Common myeloid progenitor, CD34-positive (primary cell): Measurements from ENCODE around the gene PHF10. TPM values are rescaled to one million over a fixed set of nuclear protein-coding genes. Genes with fewer than 3 reads are reported as not detected.
A peak's percentile ranks its signal among the peaks of the same experiment; 100 is the strongest.
"Not testable (repeated sequence)": the region's sequence is repeated elsewhere in the genome, so short reads cannot be mapped to it uniquely, and the experiment has no call there.

Experiments
- CTCF ChIA-PET: fragments of 350-600 bp; sonication (Branson Sonifier 250); formaldehyde crosslinking; loops from one replicate; lab custom pipeline; 2021; ENCODE audit warnings: antibody characterized with exemption; lab: Charles Lee
- POLR2A ChIA-PET: fragments of 350-600 bp; sonication (Branson Sonifier 250); formaldehyde crosslinking; loops from one replicate; lab custom pipeline; 2021; ENCODE audit warnings: antibody characterized with exemption; lab: Charles Lee
- DNase-seq, 3 donors: peaks; one replicate each; pipeline versions ENCODE4 v3.0.0 to v3.0.0-alpha.2; 2013
- H3K27ac ChIP-seq, 2 experiments: 1 replicate in 1 of 2; 2 replicates in 1 of 2; pipeline ENCODE4 v1.7.0; 2013; ENCODE audit warnings: inconsistent platforms in 2 of 2, low read length in 2 of 2, mild to moderate bottlenecking in 2 of 2, low read depth in 1 of 2, moderate library complexity in 1 of 2; ENCODE audit not compliant: severe bottlenecking in 2 of 2, insufficient read depth in 1 of 2, poor library complexity in 1 of 2
- H3K27me3 ChIP-seq, 5 experiments: replicated peaks in 2 of 5; 1 replicate in 3 of 5; 2 replicates in 2 of 5; pipeline versions ENCODE4 v1.6.1 to v1.7.0; 2013; ENCODE audit warnings: low read length in 4 of 5, mild to moderate bottlenecking in 2 of 5, moderate library complexity in 2 of 5, inconsistent platforms in 1 of 5; ENCODE audit not compliant: insufficient read depth in 5 of 5, control insufficient read depth in 4 of 5
- H3K36me3 ChIP-seq, 4 experiments: 1 replicate in 2 of 4; 2 replicates in 2 of 4; pipeline versions ENCODE4 v1.6.1 to v1.7.0; 2013; ENCODE audit warnings: low read length in 3 of 4, control low read depth in 1 of 4, mild to moderate bottlenecking in 1 of 4; ENCODE audit not compliant: control insufficient read depth in 4 of 4, insufficient read depth in 4 of 4
- H3K4me1 ChIP-seq, 4 experiments: 1 replicate in 3 of 4; 2 replicates in 1 of 4; pipeline versions ENCODE4 v1.6.1 to v1.7.1; 2013; ENCODE audit warnings: low read length in 3 of 4, mild to moderate bottlenecking in 3 of 4, control low read depth in 1 of 4, inconsistent platforms in 1 of 4, moderate library complexity in 1 of 4; ENCODE audit not compliant: control insufficient read depth in 4 of 4, insufficient read depth in 4 of 4; ENCODE audit errors: control extremely low read depth in 1 of 4
- H3K4me3 ChIP-seq, 7 experiments: 1 replicate in 4 of 7; 2 replicates in 3 of 7; pipeline versions ENCODE4 v1.5.1 to v1.7.0; 2013; ENCODE audit warnings: mild to moderate bottlenecking in 7 of 7, low read length in 6 of 7, moderate library complexity in 6 of 7, inconsistent platforms in 2 of 7, low read depth in 2 of 7, control low read depth in 1 of 7; ENCODE audit not compliant: insufficient read depth in 4 of 7, control insufficient read depth in 1 of 7; ENCODE audit errors: extremely low read depth in 1 of 7
- H3K9me3 ChIP-seq, 5 experiments: 1 replicate in 4 of 5; 2 replicates in 1 of 5; pipeline versions ENCODE4 v1.6.1 to v1.7.1; 2013; ENCODE audit warnings: low read length in 4 of 5, mild to moderate bottlenecking in 2 of 5, inconsistent platforms in 1 of 5, low read depth in 1 of 5, moderate library complexity in 1 of 5; ENCODE audit not compliant: control insufficient read depth in 4 of 5, insufficient read depth in 2 of 5; ENCODE audit errors: control extremely low read depth in 1 of 5
- WGBS: methylation state at CpG from one replicate; pipeline ENCODE4 v1.1.5; 2013; ENCODE audit not compliant: insufficient coverage; 5-methylcytosine and 5-hydroxymethylcytosine counted together
- polyA plus RNA-seq: library from polyadenylated mRNA; unstranded; fragments of 120-200 nt; gene quantifications from one replicate; pipeline ENCODE4 v1.2.1, GENCODE V29; 2013

PHF10 gene
- 80.9 TPM for polyA plus RNA-seq

DNA sequence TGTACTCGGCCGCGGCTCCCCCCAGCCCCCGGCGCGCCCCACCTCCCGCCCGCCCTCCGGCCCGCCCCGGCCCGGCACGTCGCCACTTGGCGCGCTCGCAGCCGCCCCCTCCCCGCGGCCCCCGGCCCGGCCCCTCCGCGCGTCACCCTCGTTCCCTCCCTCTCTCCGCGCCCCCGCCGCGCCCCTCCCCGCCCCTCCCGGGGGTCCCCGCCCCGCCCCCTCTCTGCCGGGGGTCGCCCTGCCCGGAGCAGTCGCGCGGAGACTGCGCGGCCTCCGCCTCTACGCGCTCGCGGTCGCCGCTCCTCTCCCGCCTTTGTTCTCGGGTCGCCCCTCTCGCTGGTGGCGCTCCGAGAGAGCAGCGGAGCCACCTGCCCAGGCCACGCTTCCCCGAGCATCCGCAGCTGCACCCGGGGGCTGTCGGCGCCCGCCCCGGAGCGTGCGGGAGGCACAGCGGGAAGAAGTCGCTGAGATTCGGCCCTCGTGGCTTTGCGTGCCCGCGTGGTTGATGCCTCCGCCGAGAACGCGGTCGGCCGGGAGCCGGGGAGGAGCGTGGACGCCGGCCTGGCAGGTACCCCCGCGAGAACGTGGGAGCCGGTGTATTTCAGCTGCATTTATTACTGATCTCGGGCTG is at the start of gene PHF10:
Gene PHF10, minus strand, starts transcription at position 7 of the 631 bp plus-strand sequence. CDS start 569 bp downstream, outside the sequence.
- Histone ChIP-seq H3K9me3 (no peaks in the 10 kb centered on the region), H3K36me3 (peaks cover 0 to 2% (median 0%) of the 10 kb centered on the region in 4 experiments), H3K27ac (peak within 1 kb of the TSS; percentile 66 to 87), H3K4me1 (peaks cover 13 to 38% (median 27%) of the 10 kb centered on the region in 4 experiments), H3K4me3 (peak within 1 kb of the TSS; percentile 78 to 89 (median 82)), H3K27me3 (no peaks in the 10 kb centered on the region)
- CTCF ChIA-PET = interaction anchor here (1.2 to 1.7 kb wide), 3 partner anchors 10 to 29 kb away, joined by 3 to 6 read pairs (median 3); partner anchors contain the start of genes DYNLT2 and ERMARD
- WGBS = under 1% methylated on average over 56 of the region's 89 CpGs
- peak; percentile 63 to 83 (median 78) for DNase-seq
- POLR2A ChIA-PET = interaction anchor here (1.4 to 2.9 kb wide), 2 partner anchors 22 to 27 kb away, joined by 5 to 13 read pairs; partner anchors contain the start of genes C6orf120, DYNLT2, ERMARD and WDR27

DNA sequence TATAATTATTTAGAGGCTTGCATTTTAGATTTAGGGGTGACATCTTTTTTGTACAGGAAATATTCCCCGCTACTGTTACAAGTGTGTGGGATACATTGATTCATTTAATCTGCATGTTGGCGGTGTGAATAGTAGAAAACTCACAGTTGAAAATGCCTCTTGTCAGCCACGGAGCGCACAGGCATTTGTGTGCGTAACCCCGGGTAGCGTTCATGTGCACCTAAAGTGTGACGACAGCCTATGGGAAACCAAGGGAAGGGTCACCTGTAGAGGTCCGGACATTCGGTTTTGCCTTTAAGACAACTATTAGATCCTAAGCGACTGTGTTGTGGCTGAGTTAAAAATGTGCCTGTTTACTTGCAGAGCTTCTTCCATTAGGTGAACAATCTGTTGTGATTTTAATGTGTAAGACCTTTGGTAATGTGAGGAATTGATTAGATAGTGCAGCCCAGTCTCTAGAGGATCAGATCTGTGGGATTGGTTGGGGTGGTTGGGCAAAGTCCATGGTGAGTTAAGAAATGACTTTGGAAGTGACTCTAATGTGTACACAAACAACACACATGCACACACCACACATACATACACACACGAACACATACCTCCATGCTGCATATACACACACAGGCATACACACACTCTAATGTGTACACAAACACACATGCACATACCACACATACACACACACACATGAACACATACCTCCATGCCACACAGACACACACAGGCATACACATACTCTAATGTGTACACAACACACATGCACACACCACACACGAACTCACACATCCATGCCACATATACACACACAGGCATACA is 42.8 kb upstream of the PHF10 start:
- DNase-seq = no peak
- ChIA-PET CTCF (interaction anchor here (2.1 kb wide), 1 partner anchor 23 kb away, joined by 9 read pairs; no protein-coding TSS in a partner anchor), POLR2A (no interaction called here)
- Histone ChIP-seq H3K9me3 (no peaks in the 10 kb centered on the region), H3K27ac (no peak overlapping the region), H3K27me3 (no peaks in the 10 kb centered on the region), H3K36me3 (peaks cover 17 to 68% (median 41%) of the 10 kb centered on the region in 4 experiments), H3K4me1 (no peaks in the 10 kb centered on the region), H3K4me3 (no peak overlapping the region)
- WGBS = 97% methylated on average over 12 of the region's 13 CpGs

DNA sequence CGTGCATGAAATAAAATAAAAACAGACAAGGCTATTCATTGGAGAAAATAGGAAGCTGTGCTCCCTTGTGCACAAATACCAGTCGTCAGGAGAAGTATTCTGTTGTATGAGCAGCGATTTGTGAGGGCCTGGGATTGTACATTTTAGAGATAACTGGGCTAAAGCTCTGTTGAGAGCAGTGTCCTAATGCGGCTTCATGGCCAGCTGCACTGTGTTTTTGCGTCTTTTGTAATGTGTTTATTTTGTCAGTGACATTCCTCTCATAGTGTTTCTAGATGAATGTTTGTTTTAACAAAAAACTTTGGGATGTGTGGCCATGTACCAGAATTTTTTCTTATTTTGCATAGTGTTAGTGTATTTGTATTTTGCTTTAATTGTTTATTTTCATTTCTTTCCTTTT is 41.9 kb upstream of the PHF10 start:
- no peaks in the 10 kb centered on the region for H3K9me3 ChIP-seq
- no peak overlapping the region for H3K27ac ChIP-seq
- no peaks in the 10 kb centered on the region for H3K27me3 ChIP-seq
- peaks cover 13 to 67% (median 37%) of the 10 kb centered on the region in 4 experiments for H3K36me3 ChIP-seq
- H3K4me1 ChIP-seq = no peaks in the 10 kb centered on the region
- CTCF ChIA-PET = interaction anchor here (2.1 kb wide), 1 partner anchor 24 kb away, joined by 9 read pairs; no protein-coding TSS in a partner anchor
- DNase-seq = no peak
- POLR2A ChIA-PET = no interaction called here
- 100% methylated on average over 5 of the region's 5 CpGs for WGBS
- no peak overlapping the region for H3K4me3 ChIP-seq

DNA sequence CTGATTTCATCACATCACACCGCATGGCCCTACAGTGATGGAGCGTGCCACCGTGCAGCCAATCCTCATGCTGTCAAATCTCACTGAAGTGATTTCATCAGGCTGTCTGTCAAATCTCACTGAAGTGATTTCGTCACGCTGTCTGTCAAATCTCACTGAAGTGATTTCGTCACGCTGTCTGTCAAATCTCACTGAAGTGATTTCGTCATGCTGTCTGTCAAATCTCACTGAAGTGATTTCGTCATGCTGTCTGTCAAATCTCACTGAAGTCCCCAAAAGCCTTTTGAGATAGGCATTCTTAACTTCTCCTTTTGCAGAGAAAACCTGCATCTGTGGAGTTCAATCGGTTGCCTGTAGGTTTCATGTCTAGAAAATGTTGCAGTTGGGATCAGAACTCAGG is 41.5 kb upstream of the PHF10 start:
- CTCF ChIA-PET = interaction anchor here (2.1 kb wide), 1 partner anchor 24 kb away, joined by 9 read pairs; no protein-coding TSS in a partner anchor
- H3K9me3 ChIP-seq, H3K27ac ChIP-seq, POLR2A ChIA-PET, DNase-seq, H3K4me1 ChIP-seq, H3K27me3 ChIP-seq, H3K4me3 ChIP-seq: not testable (repeated sequence)
- peaks cover 13 to 71% (median 39%) of the 10 kb centered on the region in 4 experiments for H3K36me3 ChIP-seq
- whole genome bisulfite sequencing = 95% methylated on average over 4 of the region's 10 CpGs

DNA sequence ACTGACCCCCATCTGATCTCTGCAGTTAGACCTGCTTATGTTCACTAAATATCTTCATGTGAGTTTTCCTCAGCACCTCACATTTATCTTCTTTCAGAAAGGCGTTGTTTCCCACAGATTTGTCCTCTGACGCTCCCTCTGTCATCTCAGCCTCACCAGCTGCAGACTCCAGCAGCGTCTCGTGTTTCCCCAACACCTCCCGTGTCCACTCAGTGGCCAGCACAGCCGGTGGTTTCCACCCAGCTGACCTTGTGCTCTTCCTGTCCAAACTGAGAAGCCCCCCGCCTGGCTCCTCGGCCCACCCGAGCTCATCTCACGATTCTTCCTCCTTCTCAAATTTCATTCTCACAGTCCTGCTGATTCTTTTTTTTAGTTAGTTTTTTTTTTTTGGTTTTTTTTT is 39.6 kb upstream of the PHF10 start:
- POLR2A ChIA-PET = interaction anchor here (0.6 kb wide), 1 partner anchor 232 kb away, joined by 5 read pairs; no protein-coding TSS in a partner anchor
- no peaks in the 10 kb centered on the region for H3K9me3 ChIP-seq
- H3K4me3 ChIP-seq = no peak overlapping the region
- WGBS = 95% methylated on average over 7 of the region's 10 CpGs
- peaks cover 15 to 82% (median 45%) of the 10 kb centered on the region in 4 experiments for H3K36me3 ChIP-seq
- CTCF ChIA-PET = no interaction called here
- H3K4me1 ChIP-seq = no peaks in the 10 kb centered on the region
- H3K27me3 ChIP-seq = no peaks in the 10 kb centered on the region
- no peak for DNase-seq
- H3K27ac ChIP-seq = no peak overlapping the region

DNA sequence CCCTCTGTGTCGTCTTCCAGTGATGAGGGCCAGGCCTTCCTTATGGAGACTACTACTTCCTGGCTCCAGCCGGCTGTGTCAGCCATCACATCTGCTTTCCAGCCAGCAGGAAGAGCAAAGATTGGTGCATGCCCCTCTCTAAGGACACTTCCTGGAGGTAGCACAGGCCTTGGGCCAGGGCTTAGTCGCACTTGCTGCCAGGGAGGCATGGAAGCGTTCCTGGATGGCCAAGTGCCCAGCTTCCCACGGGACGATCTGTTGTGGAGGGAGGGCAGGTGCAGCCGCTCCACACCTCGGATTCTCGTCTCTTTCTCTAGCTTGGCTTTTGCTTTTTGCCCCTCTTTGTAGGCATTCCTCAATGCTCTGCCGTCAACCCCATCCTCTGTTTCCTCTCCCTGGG is 39.0 kb upstream of the PHF10 start:
- Histone ChIP-seq H3K36me3 (peaks cover 13 to 78% (median 48%) of the 10 kb centered on the region in 4 experiments), H3K9me3 (no peaks in the 10 kb centered on the region), H3K27ac (no peak overlapping the region), H3K4me1 (no peaks in the 10 kb centered on the region), H3K27me3 (no peaks in the 10 kb centered on the region), H3K4me3 (no peak overlapping the region)
- CTCF ChIA-PET = interaction anchor here (0.8 to 1.4 kb wide), 2 partner anchors 11 to 26 kb away, joined by 3 to 4 read pairs; no protein-coding TSS in a partner anchor
- 92% methylated on average over 10 of the region's 10 CpGs for WGBS
- DNase-seq = no peak
- POLR2A ChIA-PET = no interaction called here
